Activated T-cell treated with anti-CD3 and anti-CD28 coated beads for 4 hours (primary cell): ENCODE results near the gene RBMS1.
"Not testable (repeated sequence)": the region's sequence is repeated elsewhere in the genome, so short reads cannot be mapped to it uniquely, and the experiment has no call there.

Experiments
- DNase-seq: peaks from one replicate; pipeline ENCODE4 v3.0.0-alpha.2; 2020

Gene RBMS1

DNA sequence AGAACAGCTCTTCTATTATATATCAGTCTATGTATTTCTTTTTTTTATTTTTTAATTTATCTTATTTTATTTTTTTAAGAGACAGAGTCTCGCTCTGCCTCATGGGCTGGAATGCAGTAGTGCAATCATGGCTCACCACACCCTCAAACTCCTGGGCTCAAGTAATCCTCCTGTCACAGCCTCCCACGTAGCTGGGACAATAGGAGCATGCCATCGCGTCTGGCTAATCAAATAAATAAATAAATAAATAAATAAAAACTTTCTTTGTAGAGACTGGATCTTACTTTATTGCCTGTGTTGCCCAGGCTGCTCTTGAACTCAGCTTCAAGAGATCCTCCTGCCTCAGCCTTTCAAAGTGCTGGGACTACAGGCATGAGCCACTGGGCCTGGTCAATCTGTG, 117.0 kb downstream of the RBMS1 start:
- no peak for DNase-seq

DNA sequence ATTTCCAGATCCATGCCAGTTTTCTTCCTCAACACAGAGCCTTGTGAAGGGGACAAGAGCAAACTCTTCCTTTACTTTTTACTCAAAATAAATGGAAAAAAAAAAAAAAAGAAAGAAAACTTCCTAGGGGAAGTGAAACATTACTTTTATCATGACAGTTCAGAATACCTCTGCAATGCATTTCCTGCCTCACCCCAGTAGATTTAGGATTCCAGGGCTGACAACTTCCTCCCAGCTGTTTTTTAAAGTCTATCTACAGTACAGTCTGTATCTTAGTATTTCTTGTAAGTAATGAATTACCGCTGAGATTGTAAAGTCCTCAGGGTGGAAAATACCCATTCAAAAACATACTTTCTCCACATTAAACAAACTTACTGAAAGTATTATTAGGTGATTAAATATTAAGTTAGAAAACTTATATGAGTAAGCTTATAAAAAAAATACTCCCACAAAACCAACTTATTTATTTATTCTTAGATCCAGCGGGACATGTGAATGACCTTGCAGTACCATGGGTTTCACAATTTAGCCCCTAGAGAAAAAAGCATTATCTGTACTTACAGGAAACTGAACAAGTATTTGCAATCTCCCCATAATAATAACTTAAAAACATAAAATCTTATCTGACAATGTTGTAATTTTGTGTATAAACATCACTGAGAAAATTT, 117.7 kb downstream of the RBMS1 start:
- DNase-seq = no peak

DNA sequence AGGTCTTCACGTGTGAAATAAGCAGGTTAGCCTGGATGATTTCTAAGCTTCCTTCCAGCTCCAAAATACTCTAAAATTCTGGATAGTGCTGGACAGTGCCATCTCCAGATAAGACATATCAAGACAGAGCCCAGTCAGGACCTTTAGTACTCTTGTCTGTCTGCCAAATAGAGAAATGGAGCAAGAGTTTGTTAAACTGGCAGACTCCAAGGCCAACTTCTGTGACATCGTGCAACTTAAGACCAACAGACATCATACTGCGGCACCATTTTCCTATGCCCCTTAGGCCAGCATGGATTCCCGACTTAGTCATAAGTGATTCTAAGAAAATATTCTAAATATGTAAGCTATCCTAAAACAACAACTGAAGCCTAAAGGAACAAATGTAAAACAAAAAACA, 118.6 kb downstream of the RBMS1 start:
- no peak for DNase-seq

DNA sequence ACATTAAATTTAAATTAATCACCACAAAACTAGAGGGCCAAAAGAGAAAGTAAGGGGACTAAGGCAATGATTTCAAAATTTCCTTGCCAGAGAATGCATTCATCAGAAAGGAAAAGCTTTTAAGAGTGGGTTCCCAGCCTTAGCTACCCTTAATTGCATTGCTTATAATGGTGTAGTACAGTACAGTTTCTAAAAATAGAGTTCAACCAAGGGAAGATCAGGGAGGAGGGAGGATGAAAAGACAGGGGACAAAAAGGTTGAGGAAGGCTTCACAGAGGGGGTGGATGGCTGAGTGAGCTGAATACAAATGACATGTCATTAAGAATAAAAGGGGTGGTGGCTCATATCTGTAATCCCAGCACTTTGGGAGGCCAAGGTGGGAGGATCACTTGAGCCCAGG, 119.9 kb downstream of the RBMS1 start:
- DNase-seq = no peak

DNA sequence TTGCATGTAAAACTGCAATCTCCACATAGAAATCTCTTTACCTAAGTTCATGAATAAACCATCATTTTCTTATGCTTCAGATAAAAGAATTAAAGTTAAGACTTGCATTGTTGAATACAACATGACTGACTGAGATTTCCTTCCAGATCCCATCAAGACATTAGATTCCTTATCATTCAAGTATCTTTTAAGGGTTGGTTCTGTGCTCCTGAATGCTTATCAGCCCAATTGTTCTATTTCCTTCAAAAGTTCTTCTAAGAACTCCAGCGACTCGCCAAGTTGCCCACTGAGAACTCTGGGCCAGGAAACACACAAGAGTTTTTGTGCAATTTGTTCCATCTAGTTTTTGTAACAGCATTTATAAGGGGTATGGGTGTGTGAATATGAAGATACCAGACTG, 120.3 kb downstream of the RBMS1 start:
- DNase-seq = no peak

DNA sequence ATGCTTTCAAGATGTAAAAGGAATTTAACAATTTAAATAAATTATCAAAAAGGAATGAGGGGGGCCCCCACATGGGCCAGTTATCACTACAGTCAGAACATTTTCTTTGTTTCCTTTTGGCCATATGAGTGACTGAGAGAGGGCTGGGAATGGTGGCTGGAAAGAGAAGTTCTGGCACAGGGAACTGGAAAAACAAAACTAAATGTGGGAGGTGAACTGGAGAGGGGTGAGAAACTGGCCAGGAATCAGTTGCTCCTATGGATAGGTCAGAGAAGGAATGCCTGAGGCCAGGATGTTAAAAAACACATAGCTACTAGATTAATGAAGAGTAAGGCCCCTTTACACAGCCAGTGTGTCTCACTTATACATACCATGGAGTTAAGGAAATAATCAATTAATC, 121.0 kb downstream of the RBMS1 start:
- DNase-seq = no peak

DNA sequence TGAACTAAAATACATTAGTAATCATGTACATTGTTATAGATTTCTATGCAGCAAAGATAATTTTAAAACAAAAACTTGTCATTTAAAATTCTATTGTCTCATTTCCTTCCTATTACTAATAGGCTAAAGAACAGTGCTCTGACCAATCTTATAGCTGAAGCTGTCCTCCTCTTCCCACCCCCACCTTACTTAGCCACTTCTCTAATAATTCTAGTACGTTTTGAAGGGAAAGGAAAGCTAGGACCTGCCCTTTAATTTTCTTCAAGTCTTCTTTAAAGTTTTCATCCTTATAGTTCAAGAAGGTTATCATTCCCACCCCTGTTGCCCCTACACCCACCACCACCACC, 121.6 kb downstream of the RBMS1 start:
- DNase-seq = no peak

DNA sequence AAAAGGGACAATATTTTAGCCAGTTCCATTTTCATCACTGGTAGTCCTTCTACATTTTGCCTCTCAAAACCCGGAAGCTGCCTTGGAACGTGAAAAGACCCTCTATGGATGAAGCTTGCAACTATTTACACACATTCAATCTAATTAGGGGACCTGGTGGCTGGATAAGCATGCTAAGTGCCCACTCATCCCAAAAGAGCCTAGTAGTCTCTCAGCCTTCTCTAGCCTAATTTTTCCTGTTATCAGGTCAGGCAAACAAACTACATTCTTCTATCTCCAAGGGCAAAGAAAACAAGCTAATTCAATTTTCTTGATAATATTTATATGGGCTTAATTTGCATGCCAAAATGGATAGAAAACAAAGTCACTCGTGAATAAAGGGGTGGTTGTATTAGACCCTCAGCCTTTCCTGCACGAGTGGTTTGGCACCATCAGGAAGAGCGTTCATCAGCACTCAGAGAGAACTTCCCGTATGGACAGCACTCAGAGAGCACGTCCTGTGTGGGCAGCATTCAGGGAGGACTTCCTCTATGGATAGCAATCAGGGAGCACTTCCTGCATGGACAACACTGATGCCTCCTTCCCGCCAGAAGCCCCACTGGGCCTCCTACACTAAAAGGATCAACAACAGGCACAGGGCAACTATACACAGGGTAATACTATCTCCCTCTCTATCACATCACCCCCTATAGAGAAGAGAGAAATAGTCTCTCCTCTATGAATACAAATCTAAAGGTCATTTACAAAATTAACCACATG, 122.2 kb downstream of the RBMS1 start:
- DNase-seq = no peak

DNA sequence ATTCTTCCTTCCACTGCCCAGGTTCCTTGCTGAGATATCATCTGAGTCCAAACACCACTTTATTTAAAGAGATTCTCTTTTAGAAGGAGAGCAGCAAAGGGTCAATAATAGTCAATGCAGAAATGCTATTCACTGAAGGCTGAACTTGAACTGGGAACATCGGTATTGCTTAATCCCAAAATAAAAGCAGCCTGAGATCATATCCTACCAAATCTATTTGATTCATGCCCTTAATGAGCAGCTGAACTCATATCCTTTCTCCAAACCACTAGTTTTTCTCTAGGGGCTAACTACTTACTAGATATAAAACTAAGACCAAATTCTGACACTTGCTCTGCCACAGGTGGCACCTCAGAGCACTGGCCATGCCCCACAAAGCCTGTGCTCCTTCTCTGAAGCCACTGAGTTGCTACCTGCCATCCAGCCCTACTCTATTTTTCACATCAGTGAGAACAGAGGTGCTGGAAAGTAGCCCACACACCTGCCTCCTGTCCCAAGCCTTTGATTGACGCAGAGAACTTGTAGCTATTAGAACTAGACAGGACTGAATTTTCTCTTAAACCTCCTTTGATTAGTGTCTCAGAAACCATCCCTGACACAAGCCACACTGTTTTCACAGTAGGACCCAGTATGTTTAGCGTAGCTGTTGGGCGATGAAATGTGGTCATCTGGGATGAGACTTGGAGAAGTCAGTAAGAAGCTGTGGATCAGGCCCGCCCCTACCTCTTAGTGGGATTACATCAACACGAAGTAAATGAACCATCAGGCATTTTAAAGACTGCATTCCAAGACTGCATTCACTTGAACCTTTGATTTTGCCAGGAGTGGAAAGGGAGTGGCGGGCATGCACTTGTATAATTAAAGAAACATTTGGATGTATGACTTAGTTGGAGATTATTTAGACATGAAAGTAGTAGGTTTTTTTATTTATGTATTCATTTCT, 124.3 kb downstream of the RBMS1 start:
- DNase-seq = no peak

DNA sequence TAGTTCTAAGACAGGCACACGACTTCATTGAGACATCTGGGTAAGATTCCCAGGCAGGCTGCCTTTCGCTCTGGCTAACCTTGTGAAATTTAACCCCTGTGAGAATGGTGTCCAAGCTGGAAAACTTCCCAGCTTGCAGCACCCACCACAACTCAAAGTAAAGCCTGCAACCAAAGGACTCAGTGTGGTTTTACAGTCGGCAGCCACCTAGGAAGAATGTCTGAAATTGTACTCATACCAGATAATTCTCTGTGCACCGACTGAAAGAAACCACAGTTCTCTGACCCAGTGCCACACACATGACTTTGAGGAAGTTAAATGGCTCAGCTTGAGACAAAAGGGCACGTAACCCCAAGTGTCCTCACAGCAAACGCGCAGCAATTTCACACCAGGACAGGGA, 125.7 kb downstream of the RBMS1 start:
- DNase-seq = no peak

DNA sequence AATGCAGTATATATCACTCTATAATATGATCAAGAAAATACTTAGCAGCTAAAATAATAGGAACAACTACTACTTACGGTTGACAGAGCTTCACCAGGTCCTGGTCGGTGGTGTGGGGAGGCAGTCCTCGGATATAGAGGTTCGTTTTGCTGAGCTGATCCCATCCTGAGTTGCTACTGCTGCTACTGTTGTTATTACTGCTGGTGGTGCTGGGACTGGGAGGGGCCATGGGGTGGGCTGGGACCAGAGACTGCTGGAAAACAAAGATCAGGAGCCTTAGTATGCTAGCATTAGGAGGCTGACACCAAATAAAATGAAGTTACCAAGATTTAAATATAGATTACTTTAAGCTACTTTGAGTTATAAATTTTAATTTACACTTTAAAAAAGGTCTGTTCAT, 126.5 kb downstream of the RBMS1 start:
- DNase-seq = not testable (repeated sequence)

DNA sequence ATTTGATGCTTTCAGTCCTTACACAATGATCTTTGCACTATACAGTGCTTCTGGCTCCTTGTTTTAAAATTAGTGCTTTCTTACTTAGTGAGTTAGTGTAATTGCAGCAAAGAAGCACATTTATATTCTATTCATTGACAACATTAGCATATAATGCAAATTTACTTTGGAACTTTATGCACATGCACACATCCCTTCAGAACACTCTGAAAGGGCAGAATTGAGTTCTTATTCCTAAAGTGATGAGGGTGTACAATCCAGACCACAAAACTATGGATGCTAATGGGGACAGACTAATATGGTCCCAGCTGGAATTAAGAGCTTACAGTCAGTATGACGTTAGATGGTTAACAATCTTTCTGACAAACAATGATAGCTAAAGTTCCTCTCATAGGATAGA, 127.1 kb downstream of the RBMS1 start:
- no peak for DNase-seq

DNA sequence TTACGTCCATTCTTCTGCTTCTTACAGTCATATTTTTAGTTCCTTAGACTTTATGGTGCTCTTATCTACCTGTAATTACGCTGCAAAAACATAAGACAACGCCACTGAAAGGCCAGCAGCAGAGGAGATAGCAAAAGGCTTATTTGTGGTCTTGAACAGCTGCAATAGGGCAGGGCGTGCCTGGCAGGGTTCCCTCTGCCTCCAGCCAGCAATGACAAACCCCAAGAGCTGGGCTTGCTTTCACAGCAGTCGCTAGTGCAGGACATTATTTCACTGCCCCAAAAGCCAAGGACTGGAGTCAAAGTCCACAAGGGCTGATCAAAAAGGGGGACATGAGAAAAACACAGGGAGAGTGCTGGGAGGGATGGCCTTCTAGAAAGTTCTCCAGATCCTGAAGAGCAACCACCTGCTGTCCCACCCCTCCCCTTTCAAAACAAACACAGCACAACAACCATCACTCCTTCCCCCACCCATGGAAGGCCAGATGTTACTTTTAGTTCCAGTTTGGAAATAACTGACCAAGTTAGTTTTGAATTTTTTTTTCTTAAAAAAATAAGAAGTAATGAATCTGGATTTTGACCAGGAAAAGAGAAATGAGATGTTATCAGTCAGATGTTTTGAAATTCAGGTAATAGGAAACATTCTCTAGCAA, 127.8 kb downstream of the RBMS1 start:
- DNase-seq = no peak

DNA sequence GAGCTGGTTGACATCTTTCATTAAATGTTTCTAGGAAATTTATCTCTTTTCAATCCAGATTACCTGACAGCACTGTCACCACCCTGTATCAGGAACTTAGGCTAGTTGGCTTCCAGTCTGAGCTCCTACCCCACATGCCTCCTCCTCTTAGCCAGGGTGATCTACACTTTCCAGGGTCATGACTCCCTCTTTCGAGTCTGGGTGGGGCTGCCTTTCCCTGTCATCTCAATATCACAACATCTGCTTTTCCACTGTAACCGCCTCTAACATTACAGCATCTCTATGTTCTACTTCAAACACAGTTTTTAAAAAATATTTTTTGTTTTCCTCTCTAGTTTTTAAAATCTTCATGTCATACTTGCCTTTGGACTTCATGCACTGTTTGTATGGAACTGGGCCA, 129.2 kb downstream of the RBMS1 start:
- no peak for DNase-seq

DNA sequence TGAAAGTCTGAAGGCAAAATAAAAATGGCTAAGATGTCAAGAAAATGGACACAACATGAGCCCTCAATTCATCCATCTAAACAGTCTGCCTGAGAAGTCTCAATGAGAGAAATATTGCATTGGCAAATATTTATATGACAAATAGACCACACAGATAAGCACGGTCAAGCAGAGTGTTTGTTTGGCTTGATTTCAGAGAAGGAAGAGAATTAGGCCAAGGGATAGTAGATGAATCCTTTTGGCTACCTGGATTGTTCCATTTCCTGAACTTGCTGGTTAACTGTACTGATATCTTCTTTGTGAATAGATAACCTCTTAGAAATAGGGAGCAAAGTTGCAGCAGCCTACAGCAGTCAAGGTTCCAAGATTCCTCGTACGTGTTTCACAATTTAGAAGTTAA, 129.6 kb downstream of the RBMS1 start:
- no peak for DNase-seq

DNA sequence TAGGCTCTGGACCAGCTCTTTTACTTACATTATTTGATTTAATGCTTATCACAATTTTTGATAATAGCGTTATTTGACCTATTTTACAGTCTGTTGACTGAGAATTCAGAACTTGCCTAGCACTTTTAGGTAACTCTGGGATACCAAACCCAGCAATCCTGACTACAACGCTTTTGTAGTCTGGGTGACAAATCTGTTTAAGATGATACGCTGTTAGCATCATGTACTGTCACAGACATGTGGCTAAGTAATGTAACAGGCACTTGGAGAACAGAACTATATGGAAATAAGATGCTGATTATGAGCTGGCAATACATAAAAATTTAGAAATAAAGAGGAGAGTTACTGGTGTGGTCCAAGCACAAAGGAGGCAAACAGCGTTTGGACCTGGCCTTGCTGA, 130.6 kb downstream of the RBMS1 start:
- DNase-seq = no peak

DNA sequence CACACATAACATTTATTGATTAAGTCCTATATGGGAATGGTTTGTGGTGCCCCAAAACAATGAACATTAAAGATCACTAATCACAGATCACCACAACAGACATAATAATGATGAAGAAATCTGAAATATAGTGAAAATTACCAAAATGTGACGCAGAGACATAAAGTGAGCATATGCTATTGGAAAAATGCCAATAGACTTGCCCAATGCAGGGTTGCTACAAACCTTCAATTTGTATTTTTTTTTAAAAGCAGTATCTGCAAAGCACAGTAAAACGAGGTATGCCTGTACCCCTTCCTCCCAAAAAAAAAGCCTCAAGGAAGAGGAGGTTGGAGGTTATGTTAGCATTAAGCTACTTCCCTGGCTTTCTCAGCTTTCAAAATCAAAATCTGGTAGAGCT, 131.1 kb downstream of the RBMS1 start:
- DNase-seq = no peak

DNA sequence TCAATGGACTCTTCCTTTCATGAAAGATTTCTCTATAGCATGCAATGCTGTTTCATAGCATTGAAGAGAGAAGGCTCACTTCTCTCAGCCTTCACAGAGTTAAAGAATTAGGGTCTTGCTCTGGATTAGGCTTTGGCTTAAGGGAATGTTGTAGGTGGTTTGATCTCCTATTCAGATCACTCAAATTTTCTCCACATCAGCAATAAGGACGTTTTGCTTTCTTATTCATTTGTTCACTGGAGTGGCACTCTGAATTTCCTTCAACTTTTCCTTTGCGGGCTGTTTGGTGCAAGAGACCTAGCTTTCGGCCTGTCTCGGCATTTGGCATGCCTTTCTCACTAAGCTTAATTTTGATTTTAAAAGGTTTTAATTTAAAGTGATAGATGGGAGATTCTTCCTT, 131.6 kb downstream of the RBMS1 start:
- no peak for DNase-seq

DNA sequence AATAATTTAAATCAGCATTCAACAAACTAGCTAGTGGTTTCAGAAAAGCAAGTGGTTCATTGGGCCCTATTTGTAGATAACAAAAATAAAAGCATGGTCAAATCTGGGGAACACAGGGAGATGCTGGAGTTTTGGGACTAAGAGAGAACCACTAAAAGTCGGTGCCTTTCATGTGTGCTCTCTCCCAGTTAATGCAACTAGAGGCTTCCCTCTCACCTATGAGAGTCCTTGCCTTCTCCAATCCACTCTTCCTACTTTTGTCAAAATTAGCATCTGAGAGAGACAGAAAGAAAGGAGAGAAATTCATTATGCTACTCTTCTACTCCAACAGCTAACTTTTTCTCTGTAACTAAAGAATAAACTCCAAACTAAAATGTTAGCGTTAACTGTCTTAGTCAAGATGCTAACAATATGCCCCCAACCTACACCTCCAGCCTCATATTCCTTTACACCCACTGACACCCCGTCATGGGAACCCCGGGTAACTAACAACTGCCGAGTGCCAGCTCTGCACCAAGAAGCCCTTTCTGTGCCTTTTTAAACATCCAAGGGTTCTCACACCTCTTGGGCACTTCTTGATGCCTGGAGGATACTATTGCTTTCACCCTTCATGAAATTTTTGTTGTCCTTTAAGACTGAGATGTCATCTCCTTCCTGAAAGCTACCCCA, 133.4 kb downstream of the RBMS1 start:
- DNase-seq = no peak

DNA sequence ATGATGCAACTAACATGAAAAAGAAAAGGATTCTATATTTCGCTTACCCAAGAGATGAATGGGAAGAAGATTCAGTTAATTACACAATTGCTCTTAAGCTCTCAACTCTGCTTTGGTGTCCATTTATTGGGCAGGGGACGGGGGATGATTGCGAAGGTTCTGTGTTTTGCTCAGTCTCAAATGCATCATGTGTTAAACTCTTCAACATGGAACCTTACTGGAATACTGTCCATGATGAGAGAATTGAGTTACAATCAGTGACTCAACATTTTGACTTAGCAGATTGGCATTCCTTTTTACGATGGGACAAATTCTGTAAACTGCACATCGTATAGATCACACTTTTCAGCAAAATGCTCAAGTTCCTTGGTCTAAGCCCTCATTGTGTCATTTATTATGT, 135.6 kb downstream of the RBMS1 start:
- DNase-seq = no peak

DNA sequence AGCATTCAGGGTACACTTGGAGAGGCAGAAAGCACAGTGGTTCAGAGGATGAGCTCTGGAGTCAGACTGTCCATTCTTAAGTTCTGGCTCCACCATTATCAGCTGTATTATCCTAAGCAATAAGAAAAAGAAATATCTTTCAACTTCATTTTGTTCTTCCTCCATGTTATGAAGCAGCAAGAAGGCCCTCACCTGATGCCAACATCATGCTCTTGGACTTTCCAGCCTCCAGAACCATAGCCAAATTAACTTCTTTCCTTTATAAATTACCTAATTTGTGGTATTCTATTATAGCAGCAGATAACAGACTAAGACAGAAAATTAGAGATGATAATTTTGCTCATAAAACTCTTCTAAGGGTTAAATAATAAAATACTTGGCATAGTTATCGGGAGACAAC, 137.1 kb downstream of the RBMS1 start:
- no peak for DNase-seq

DNA sequence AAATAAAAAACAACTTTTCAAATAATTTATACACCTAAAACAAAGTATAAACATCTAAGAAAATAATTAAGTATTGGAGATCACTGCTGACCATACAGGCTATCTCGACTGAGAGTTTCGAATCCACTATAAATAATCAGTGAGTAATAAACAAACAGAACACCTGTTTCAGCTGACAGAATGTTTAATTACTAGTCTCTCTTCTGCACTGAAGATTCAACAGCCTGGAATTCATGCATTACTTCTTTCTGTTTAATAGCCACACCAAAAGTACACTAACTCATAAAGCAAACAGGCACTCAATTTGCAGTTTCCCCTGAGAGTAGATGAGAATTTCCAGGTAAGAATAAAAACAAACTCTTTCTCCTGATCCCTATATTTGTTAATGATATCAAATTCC, 138.5 kb downstream of the RBMS1 start:
- no peak for DNase-seq

DNA sequence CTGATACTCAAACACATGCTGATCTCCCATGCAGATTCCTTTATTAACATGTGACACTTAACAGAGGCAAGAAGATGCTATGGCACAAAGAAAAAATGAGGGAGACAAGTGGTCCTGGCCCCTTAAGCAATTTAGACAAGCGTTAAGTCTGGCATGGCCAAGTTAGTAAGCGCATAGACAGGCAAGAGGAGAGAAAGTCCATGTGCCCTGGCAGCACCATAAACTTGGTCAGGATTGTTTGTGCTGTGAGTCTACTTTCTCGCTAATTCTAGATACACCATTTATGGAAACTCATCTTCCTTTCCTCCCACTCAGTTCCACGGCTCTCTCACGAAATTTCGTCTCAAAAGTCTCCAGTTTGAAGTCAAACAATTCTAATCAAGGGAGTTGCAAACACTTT, 138.9 kb downstream of the RBMS1 start:
- no peak for DNase-seq
